ENCODE measurements around the gene TAP1. TPM values are rescaled to one million over a fixed set of nuclear protein-coding genes. Genes with fewer than 3 reads are reported as not detected.
"Not testable (repeated sequence)": the region's sequence is repeated elsewhere in the genome, so short reads cannot be mapped to it uniquely, and the experiment has no call there.

Gene TAP1
- total RNA-seq, 1 experiment from 2014 or later: 36.4 TPM

DNA sequence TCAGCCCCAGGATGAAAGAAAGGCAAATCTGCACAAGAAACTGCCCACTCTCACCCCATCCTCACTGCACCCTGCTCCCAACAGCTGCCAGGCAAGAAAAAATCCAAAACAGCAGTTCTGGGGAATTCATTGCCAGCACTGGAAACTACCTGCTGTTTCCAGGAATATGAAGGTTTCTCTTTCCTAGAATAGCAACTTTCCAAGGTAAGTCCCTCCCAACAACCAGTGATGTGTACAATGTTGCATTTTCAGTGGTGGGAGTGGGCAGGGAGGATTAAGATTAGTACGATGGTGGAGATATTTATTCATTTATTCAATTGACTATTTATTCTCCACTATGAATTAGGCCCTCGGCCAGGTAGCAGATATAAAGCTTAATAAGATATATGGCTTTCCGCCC, 26.5 kb downstream of the TAP1 start:
- in situ Hi-C loops (cut with HindIII; ENCODE audit: low pct_unique_long_range_greater_than_20kb, low sequenced_read_pairs): no loop called here
- no peak for DNase-seq (ENCODE audit: low read depth, low spot score)

GRCh38 chr6:32825966-32826365, 27.5 kb downstream of the TAP1 start:
- in situ Hi-C loops (cut with HindIII; ENCODE audit: low pct_unique_long_range_greater_than_20kb, low sequenced_read_pairs): no loop called here
- peak; percentile 93 for DNase-seq (ENCODE audit: low read depth, low spot score)

GRCh38 chr6:32819729-32820128, 33.8 kb downstream of the TAP1 start:
- in situ Hi-C loops (cut with HindIII; ENCODE audit: low pct_unique_long_range_greater_than_20kb, low sequenced_read_pairs): no loop called here
- DNase-seq (ENCODE audit: low read depth, low spot score): peak; percentile 35

DNA sequence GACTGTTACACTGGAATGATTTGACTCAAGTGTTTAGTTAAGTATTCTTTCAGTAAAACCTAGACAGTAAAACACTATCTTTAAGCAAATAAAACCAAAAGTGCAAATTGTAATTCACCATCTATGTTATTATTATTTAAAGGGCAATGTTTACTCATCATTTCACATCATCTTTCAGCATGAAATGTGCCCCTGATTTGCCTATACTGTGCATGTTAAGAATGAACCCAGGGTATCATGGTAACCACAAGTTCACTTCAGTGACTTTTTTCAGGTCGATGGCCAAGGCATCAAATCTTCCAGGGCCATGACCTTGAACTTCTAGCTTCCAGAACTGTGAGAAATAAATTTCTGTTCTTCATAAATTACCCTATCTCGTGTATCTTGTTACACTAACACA, 34.6 kb downstream of the TAP1 start:
- in situ Hi-C loops (cut with HindIII; ENCODE audit: low pct_unique_long_range_greater_than_20kb, low sequenced_read_pairs): no loop called here
- DNase-seq (ENCODE audit: low read depth, low spot score): no peak

DNA sequence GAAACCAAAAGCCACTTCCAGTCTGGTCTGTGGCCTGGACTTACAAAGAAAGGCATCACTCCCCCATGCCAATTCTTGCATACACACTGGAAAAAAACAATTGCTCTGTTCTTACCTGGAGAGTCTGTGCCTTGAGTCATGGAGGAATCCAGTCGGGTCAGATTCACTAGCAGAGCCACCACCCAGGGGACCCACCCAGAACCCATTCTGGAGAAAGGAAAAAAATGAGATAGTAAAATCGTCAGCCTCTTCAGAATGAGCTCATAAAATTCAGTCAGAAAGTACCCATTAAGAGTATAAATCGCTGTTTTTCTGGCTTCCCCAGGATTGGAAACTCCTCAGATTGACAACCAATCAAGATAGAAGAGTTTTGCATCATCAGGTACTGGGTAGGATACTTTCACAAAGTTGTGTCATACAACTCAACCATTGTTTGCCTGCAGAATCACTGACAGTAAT, 36.7 kb downstream of the TAP1 start, which contains the start of gene HLA-DOB:
HLA-DOB (minus strand) TSS at position 257 of the 459 bp plus-strand sequence; CDS start at position 206, 51 bp downstream.
- DNase-seq (ENCODE audit: low read depth, low spot score): peak; percentile 82
- in situ Hi-C loops (cut with HindIII; ENCODE audit: low pct_unique_long_range_greater_than_20kb, low sequenced_read_pairs): no loop called here

GRCh38 chr6:32815996-32816395, 37.5 kb downstream of the TAP1 start:
- in situ Hi-C loops (cut with HindIII; ENCODE audit: low pct_unique_long_range_greater_than_20kb, low sequenced_read_pairs): no loop called here
- DNase-seq (ENCODE audit: low read depth, low spot score): no peak

GRCh38 chr6:32815115-32815514, 38.4 kb downstream of the TAP1 start:
- in situ Hi-C loops (cut with HindIII; ENCODE audit: low pct_unique_long_range_greater_than_20kb, low sequenced_read_pairs): no loop called here

GRCh38 chr6:32814145-32814544, 39.4 kb downstream of the TAP1 start:
- DNase-seq (ENCODE audit: low read depth, low spot score): no peak
- in situ Hi-C loops (cut with HindIII; ENCODE audit: low pct_unique_long_range_greater_than_20kb, low sequenced_read_pairs): no loop called here

More at GRCh38 chr6:32815115-32815514, 38.4 kb downstream of the TAP1 start:
- DNase-seq (ENCODE audit: low read depth, low spot score): no peak

- DNase-seq (ENCODE audit: low read depth, low spot score): no peak
- in situ Hi-C loops (cut with HindIII; ENCODE audit: low pct_unique_long_range_greater_than_20kb, low sequenced_read_pairs): no loop called here
Measured at GRCh38 chr6:32809171-32809570, 44.3 kb downstream of the TAP1 start.

- no peak for DNase-seq (ENCODE audit: low read depth, low spot score)
- in situ Hi-C loops (cut with HindIII; ENCODE audit: low pct_unique_long_range_greater_than_20kb, low sequenced_read_pairs): no loop called here
Measured at GRCh38 chr6:32807020-32807580, 46.4 kb downstream of the TAP1 start.

DNA sequence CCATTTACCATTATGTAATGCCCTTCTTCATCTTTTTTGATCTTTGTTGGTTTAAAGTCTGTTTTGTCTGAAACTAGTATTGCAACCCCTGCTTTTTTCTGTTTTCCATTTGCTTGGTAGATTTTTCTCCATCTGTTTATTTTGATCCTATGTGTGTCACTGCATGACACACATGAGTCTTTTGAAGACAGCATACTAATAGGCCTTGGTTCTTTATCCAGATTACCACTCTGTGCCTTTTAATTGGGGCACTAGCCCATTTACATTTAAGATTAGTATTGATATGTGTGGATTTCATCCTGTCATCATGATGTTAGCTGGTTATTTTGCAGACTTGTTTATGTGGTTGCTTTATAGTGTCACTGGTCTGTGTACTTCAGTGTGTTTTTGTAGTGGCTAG, 48.1 kb downstream of the TAP1 start:
- in situ Hi-C loops (cut with HindIII; ENCODE audit: low pct_unique_long_range_greater_than_20kb, low sequenced_read_pairs); DNase-seq (ENCODE audit: low read depth, low spot score): not testable (repeated sequence)

DNA sequence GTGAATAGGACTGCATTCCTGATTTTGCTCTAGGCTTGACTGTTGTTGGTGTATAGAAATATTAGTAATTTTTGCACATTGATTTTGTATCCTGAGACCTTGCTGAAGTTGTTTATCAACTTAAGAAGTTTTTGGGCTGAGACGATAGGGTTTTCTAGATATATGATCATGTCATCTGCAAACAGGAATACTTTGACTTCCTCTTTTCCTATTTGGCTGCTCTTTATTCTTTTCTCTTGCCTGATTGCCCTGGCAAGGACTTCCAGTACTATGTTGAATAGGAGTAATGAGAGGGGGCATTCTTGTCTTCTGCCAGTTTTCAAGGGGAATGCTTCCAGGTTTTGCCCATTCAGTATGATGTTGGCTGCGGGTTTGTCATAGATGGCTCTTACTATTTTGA, 50.1 kb downstream of the TAP1 start:
- in situ Hi-C loops (cut with HindIII; ENCODE audit: low pct_unique_long_range_greater_than_20kb, low sequenced_read_pairs): no loop called here
- DNase-seq (ENCODE audit: low read depth, low spot score): no peak

- in situ Hi-C loops (cut with HindIII; ENCODE audit: low pct_unique_long_range_greater_than_20kb, low sequenced_read_pairs): no loop called here
- DNase-seq (ENCODE audit: low read depth, low spot score): no peak
Measured at GRCh38 chr6:32799740-32800139, 53.8 kb downstream of the TAP1 start.

DNA sequence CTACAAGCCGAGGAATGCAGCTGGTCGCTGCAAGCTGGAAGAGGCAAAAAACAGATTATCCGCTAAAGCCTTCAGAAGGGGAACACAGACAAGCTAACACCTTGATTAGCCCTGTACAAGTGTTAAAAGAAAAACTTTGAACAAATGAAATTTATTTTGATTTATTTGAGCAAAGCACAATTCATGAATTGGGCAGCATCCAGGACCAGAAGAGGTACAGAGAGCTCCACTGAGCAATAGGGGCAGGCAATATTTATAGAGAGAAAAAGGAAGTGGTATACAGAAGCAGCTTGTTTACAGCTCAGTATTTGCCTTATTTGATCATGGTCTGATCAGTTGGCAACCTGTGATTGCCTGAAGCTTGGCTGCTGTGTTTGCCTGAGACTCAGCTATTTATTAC, 54.3 kb downstream of the TAP1 start:
- DNase-seq (ENCODE audit: low read depth, low spot score): no peak
- in situ Hi-C loops (cut with HindIII; ENCODE audit: low pct_unique_long_range_greater_than_20kb, low sequenced_read_pairs): no loop called here

DNA sequence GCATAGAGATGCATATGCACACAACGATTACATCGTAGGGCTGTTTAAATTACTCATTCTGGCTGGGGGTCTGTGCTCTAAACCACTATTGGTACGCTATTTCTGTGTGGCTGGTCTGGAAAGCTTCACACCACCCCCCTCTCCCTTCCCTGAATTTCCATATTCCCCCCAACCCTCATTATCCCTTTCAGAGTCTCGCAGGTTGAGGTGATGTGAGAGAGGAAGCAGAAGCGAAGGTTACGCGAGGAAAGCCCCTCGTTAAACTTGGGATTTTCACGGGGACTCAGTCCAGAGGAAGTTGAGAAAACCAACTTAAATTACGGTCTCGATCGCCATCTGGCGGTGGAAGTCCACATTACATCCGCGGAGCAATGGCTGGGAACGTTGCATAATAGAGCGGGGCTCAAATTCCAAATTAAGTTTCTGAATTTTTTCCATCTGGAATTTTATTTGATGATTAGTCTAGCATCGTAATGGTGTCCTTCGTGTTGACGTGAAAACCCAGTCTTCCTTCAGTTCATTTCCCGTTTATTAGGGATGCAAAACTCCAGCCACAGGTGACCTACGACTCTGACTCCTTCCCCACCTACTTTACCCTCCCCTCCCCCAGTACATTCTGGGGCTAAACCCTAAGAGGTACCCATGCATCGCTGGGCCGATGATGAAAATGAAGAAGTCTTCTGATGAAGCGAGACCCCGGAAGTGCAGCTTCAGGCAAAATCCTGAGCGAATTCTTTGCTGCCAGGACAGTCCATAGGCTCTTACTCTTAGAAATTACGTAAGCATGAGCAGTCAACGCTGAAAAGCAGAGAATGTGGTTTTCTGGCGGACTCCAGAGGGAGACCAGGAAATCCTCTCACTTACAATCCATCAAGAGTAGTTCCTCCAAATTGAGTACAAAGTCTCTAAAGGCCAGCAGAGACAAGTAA, 56.4 kb downstream of the TAP1 start:
- DNase-seq (ENCODE audit: low read depth, low spot score): peak; percentile 60
- in situ Hi-C loops (cut with HindIII; ENCODE audit: low pct_unique_long_range_greater_than_20kb, low sequenced_read_pairs): no loop called here
